CD4-positive, alpha-beta T cell treated with Interleukin-10 for 1 hour (primary cell): Measurements from ENCODE around the gene EPS8L2.
A peak's percentile ranks its signal among the peaks of the same experiment; 100 is the strongest.

Source experiments
- DNase-seq: peaks from one replicate; pipeline ENCODE4 v3.0.0-alpha.2; 2020

EPS8L2 gene

DNA sequence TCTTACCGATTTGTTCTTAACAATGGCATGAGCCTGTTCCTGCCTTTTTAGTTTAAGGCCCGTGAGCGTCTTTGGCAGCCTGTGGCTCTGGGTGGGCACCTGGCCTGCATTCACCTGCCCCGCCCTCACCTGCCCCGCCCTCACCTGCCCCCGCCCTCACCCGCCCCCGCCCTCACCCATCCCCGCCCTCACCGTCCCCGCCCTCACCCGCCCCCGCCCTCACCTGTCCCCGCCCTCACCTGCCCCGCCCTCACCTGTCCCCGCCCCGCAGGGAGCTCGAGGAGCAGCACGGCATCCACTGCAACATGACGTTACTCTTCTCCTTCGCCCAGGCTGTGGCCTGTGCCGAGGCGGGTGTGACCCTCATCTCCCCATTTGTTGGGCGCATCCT is 57.0 kb downstream of the EPS8L2 start:
- no peak for DNase-seq

DNA sequence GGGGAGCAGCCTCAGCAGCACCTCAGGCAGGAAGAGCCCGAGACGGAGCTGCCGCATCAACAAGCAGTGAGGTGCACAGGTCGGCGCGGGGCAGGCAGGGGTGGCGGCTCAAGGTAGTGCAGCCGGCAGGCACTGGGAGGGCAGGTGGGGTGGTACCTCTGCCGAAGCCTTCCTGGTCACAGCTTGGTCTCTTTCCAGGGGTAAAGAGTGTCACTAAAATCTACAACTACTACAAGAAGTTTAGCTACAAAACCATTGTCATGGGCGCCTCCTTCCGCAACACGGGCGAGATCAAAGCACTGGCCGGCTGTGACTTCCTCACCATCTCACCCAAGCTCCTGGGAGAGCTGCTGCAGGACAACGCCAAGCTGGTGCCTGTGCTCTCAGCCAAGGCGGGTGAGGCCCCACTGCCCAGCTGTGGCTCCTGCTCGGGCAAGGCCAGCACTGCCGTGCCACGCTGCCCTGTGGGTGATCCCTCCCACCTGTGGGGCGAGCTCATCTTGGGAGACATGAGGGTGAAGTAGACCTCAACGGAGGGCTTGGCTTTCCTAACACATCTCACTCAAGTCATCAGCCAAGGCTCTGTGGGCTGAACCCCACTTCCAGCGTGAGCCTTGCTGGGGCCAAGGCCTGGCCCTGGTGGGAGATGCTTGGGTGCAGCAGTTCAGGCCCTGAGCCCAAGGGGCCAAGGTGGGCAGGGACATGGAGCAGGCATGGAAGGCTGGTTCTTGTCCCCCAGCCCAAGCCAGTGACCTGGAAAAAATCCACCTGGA is 57.7 kb downstream of the EPS8L2 start:
- DNase-seq, result no peak

DNA sequence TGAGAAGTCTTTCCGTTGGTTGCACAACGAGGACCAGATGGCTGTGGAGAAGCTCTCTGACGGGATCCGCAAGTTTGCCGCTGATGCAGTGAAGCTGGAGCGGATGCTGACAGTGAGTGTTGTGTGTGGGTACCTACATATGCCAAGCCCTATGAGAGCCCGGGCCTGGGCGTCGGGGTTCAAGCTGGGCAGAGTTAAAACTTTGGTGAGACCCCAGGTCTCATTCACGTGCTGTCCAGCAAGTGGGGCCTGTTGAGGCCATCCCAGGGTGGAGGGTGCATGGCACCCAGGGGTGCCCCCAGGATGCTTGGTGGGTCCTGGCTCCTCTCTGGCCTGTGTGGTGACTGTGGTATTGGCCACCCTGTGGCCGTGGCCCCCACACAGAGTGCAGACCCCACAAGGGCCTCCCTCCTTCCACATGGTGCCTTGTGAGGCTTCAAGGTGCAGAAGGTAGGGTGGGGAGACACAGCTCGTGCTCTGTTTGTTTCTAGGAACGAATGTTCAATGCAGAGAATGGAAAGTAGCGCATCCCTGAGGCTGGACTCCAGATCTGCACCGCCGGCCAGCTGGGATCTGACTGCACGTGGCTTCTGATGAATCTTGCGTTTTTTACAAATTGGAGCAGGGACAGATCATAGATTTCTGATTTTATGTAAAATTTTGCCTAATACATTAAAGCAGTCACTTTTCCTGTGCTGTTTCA is 58.4 kb downstream of the EPS8L2 start:
- DNase-seq, result no peak

DNA sequence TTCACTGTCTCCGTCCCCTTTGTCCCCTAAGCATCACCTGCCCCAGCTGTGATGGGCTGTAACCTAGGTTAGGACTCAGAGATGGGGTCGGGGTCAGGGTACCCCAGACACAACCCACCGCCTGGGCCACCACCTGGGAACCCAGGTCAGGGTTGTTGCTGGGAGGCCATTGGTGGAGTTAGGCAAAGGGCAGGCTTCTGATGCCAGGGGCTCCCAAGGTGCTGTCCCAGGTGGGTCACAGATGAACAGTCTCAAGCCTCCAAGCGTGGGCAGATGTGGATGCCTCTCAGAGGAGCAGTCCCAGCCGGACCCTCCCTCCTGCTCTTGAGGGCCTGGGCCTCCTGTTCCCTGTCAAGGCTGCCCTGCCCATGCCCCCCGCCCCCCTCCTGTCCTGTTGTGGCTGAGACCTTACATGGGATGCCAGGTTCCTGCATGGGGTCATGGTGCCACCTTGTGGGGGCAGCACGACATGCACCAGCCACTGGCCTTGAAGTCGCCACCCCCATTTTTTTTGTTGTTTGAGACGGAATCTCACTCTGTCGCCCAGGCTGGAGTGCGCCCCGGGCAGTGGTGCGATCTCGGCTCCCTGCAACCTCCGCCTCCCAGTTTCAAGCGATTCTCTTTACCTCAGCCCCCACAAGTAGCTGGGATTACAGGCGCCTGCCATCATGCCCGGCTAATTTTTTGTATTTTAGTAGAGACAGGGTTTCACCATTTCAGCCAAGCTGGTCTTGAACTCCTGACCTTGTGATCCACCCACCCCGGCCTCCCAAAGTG is 59.2 kb downstream of the EPS8L2 start:
- peak; percentile 76 for DNase-seq

DNA sequence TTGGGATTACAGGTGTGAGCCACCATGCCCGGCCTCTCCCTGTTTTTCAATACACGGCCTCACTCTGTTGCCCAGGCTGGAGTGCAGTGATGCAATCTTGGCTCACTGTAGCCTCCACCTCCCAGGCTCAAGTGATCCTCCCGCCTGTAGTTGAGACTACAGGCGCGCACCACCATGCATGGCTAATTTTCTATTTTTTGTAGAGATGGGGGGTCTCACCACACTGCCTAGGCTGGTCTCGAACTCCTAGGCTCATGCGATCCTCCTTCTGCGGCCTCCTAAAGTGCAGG is 59.7 kb downstream of the EPS8L2 start:
- no peak for DNase-seq

DNA sequence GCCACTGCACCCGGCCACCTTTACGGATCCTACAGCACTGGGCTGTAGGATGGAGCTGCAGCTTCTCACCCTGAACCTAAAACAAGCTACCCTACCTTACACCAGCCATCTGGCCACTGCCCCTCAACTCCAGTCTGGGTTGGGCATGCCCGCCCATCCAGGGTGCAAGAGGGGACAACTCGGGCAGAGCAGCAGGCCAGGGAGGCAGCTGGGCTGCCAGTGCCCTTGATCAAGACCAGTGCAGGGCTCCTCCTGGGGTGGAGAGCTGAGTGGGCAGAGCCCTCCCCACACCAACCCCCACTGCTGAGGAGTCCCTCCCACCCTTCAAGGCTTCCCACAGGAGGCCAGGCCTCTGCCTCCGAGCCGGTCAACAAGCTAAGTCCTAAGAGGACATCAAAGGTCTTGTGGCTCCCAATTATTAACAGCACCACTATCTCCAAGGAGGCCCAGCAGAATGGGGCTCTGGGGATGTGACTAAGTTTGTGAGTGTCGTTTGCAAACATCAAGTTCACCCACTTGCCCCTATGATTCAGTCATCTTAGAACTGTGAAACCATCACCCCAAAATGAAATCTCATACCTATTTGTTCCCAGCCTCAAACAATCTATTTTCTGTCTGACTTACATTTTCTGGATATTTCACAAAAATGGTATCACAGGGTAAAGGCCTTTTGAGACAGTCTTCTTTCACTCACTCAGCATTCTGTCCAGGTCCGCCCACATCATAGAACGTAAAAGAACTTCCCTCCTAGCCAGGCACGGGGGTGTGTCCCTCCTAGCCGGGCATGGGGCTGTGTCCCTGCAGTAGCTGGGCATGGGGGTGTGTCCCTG is 60.3 kb downstream of the EPS8L2 start:
- DNase-seq, result no peak

DNA sequence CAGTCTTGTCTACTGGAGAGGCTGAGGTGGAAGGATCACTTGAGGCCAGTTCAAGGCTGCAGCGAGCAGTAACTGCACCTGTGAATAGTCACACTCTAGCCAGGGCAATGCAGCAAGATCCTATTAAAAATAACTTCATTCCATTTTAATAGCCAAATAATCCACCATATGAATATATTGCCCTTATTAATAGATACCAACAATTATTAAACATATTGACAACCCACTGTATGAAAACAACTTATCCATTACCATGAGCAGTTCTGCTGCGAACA is 60.8 kb downstream of the EPS8L2 start:
- no peak for DNase-seq

DNA sequence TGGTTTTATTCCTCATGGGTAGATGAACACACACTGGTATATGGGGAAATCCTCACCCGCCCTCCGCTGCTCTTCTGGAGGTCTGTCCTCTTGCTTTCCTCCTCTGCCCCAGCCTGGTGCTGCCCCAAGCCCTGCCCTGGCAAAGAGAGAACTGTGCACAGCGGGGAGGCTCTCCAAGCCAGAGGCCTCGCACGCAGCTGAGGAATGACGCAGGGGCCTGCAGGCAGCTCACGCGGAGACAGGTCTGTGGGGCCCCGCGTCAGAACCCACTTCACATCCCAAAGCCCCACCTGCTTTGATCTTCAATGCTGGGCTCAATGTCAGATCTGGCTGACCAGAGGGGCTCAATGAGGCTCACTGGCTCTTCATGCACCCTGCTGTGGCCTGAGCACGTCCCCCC is 61.2 kb downstream of the EPS8L2 start:
- DNase-seq, result no peak

DNA sequence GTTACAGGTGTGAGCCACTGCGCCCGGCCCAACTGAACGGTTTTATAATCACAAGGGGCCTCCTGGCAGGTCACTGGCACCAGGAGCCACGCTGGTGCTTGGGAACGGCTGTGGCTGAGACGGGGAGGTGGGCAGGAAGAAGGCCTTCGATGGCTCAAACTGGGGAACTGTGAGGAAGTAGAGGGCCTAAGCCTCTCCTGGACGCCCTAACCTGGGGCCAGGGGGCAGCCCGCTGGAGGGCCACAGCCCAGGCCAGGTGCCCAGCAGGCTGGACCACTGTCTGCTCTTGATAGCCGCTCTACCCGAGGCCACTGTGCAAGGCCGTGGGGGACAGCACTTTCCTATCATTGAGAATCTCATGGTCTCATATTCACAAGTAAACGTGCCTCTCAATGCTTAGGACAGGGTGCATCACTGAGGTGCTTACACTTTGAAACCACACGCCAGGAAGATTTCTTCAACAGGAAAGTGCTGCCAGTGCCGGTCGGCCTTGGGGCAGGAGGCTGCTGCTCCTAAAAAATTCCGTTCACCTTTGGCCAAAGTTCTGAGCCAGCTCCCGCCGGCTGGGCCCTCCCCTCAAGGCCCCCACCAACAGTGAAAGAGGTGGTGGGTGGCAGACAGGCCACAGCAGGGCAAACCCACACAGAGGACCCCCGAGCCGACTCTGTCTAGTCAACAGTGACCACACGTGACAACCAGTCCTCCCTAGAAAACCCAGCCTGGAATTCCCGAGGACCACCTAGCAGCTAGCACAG is 64.0 kb downstream of the EPS8L2 start:
- DNase-seq, result no peak

DNA sequence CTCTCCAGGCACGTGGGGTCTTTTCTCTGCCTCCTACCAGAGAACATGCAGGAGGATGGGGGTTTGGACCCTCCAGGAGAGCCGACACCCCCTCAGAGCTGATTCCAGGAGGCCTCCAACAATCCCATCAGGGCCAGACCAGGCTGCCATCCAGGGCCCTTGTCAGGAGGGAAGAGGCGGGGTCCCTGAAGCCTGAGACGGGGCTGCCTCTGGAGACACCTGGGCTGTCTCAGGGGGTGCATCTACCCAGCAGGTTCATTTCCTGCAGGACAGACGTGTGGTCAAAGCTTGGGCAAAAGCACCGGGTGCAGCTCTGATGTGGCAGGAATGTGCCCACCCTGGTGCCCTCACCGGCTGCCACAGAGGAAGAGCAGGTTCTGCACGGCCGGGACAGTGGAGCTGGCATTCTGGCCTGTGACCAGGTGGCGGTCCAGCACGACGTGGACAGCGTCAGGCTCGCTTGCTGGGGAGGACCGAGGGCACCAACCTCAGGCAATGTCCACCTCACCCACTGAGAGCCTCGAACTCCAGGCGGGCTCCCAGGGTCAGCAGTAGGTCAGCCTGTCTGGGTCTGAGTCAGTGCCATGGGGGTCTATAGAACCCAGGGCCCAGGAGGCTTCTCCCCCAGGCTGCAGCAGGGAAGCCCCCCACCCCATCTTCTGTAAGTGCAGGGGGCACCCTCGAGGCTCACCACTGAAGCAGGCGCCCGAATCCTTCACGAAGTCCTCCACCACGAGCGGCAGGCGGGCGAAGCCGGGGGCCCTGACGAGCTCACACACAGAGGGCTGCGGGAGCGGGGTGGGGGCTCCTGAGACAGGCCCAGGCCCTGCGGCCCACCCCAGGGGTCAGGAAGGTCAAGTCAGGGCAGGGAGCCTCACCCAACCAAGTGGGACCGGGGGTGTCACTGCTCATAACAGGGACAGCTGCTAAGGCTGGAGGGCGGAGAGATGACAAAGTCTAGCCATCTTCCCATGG is 64.9 kb downstream of the EPS8L2 start:
- DNase-seq, result no peak

DNA sequence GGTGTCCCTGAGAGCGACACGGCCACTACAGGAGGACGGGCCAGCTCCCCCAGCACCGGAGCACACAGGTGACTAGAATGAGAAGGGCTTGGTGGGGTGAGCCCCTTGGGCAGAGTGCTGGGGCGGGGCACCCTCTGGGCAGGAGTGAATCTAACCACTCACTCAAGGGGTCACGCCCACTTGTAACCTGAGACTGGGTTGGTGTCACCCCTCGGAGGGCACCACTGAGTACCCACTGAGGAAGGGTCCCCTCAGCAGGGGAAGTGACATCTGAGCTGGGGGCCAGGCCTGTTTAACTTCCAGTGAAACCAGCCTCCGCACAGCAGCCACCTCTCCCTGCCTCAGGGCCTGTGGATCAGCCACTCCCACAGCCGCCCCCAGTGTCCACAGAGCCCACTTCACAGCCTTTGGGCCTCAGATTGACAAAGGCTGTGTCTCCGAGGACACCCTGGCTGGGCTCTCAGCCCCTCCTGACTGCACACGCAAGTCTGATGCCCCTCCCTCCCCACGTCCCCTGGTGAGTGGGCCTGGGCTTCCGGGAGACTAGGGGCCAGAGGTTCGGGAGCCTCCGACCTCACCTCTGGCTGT is 65.7 kb downstream of the EPS8L2 start:
- no peak for DNase-seq

DNA sequence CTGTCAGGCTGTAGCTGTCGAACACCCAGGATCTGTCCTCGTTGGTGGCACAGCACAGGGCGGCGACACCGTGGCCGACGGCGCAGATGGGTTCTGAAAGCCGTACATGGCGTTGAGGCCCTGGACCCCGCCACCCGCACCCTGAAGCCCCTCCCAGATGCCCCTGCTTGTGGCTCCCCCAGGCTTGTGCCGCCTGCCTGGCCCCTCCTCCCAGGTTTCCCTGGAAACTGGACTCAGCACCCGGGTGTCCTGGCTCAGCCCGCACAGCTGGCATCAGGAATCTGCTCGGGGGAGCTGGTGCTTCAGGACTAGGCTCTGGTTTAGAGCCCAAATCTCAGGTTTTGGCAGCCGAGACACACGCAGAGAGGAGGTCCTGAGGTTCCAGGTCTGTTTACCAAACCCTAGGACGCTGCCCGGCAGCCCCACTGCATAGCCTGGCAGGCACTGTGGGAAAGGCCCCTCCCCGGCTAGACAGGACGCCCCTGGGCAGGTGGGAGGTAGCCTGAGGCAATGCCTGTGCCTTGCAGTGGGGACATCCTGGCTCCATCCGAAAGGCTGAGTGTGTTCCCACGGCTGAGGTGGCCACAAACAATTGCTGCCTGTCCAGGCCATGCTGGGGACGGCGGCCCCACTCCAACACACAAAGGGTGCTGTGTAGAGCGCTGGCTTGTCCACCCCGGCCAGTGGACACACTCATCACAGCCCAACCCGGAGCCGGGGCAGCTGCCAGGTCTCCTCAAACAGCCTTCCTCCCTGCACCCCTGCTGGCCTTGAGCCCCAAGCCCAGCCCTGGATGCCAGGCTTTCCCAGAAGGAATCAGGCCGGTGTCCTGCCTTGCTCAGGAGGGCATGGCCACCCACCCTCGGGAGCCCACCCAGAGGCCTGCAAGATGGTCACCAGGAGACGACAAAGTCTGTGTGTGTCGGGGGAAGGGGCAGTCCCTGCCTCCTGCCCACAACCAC is 66.7 kb downstream of the EPS8L2 start:
- no peak for DNase-seq

DNA sequence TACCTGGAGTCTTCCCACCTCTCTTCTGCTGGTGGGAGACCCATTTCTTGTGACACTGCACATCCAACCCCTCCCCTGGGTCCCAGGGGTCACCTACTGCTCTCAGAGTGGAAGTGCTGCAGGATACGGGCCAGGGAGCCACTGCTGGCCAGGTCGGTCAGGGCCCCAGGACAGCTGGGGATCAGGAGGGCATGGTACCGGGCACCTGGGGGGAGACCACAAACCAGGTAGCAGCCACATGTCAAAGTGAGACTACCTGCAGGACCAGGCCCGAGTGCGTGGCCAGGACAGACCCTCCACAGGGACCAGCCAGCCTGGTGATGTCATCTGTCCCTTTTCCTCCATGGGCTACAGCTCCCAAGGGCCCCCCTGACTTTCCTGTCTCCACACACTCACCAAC is 67.4 kb downstream of the EPS8L2 start:
- DNase-seq, result no peak

DNA sequence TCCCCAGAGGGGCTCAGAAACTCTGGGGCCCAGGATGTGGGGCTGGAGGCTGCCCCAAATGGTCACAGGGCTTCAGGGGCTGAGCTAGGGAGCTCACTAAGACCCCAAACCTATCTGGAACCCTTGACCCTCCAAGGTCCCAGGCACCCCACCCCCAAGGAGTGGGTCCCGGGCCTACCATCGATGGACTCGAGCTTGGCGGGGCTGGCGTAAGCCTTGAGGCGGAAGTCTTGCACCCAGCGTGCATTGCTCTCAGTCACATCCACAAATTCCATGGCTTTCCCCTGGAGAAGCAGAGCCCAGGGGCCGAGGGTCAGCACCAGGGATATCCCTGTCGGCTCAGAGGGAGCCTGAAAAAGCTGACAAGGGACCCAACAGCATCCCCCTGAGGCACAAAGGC is 67.8 kb downstream of the EPS8L2 start:
- no peak for DNase-seq

DNA sequence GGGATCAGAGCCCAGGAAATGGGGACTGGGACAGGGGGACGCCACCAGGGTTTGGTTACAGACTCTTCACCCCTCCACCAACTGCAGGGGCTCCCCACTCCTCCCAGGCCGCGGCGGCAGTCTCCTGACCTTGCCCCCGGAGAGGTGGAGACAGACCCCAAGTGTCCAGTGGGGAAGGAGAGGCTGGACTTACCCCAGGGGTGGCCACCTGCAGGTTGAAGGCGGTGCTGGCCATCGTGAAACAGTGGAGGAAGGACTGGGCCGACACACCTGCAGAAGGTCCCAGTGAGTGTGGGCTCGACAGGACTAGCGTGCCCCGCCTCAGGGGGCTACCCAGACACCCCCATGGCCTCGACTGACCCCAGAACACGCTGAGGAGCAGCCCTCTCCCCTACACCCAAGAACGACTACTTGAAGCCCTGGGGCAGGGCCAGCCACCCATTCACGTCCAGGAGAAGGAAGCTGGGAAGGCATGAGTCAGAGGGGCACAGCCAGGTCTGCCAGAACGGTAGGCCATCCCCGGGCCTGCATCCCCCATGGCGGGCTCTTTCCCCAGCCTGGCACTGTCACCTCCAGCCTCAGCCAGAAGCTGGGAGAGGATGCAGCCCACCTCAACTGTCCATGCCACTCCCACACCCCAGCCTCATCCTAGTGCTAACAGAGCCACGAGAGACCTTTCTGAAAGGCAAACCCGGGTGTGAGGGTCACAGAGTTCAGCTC is 69.0 kb downstream of the EPS8L2 start:
- DNase-seq, result no peak

DNA sequence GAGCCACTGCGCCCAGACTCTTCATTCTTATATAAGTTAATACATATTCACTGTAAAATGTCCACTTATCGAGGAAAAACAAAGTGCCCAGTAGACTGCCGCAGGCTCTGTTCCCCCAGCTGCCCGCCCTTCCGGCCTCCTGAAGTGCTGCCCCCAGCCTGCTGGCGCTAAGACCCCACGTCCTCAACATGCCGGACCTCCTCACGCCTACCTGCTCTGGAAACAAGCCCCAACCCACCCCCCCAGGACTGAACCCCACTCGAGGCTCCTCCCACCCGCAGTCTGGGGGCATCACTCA is 70.2 kb downstream of the EPS8L2 start:
- no peak for DNase-seq

DNA sequence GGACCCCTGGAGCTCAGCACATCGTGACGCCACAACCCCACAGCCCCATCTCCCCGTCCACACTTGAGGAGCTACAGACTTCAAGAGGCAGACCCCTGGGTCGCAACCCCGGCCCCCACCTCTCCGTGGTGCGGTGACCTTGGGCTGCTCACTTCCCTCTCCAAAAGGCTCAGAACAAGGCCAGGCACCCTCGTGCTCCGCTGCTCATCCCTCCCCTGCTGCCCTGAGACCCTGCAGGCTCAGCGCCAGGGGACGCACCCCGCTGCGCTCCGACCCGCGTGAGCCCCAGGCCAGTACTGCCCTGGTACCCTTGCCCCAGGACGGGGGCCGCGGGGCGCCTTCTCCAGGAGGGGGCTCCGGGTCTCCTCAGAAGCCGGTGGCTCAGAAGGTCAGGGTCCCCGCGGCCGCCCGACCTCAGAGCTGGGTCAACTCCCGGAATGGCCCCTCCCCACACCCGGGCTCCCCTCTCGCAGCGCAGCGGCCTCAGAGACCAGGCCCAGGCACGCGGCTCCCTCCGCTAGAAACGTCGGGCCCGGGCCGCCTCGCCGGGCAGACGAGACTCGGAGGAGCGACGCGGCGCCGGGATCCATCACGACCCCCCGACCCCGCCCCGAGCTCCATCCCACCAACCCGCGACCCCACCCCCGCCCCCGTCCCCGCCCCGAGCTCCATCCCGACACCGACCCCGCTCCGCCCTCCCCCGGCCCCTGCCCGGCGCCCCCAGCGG is 70.7 kb downstream of the EPS8L2 start:
- no peak for DNase-seq
